GM23338 (cell line): Measurements from ENCODE around the gene PRDX3. TPM values are rescaled to one million over a fixed set of nuclear protein-coding genes. Genes with fewer than 3 reads are reported as not detected.

Experiments
- ATAC-seq: fragments of 200-7000 bp; cut with Tn5 transposase; 3 replicates; pipeline ENCODE4 v1.9.1; 2020
- DNase-seq: peaks from one replicate; pipeline ENCODE4 v3.0.0-alpha.2; 2015; ENCODE audit warnings: low spot score
- H2AFZ ChIP-seq: fragments of 200-600 bp; sonication (generic); 2 replicates; pipeline ENCODE4 v1.8.0; 2016; ENCODE audit warnings: antibody characterized with exemption, mild to moderate bottlenecking, moderate library complexity
- H3F3A ChIP-seq: fragments of 200-600 bp; sonication (generic); replicated peaks from 2 replicates; pipeline ENCODE4 v1.8.0; 2017; ENCODE audit warnings: antibody characterized with exemption, mixed run types, low read depth
- H3K27ac ChIP-seq: fragments of 200-600 bp; sonication (generic); 2 replicates; pipeline ENCODE4 v1.6.1; 2016; ENCODE audit warnings: low read depth
- H3K27me3 ChIP-seq: fragments of 200-600 bp; sonication (generic); 2 replicates; pipeline ENCODE4 v1.8.0; 2016; ENCODE audit warnings: mild to moderate bottlenecking, mixed run types, moderate library complexity; ENCODE audit not compliant: insufficient read depth
- H3K36me3 ChIP-seq: fragments of 200-600 bp; sonication (generic); 2 replicates; pipeline ENCODE4 v1.8.0; 2016; ENCODE audit warnings: mild to moderate bottlenecking; ENCODE audit not compliant: insufficient read depth
- H3K4me1 ChIP-seq: fragments of 200-600 bp; sonication (generic); 2 replicates; pipeline ENCODE4 v1.8.0; 2016; ENCODE audit warnings: mild to moderate bottlenecking, moderate library complexity; ENCODE audit not compliant: insufficient read depth
- H3K4me2 ChIP-seq: fragments of 200-600 bp; sonication (generic); 2 replicates; pipeline ENCODE4 v1.7.1; 2017; ENCODE audit warnings: mixed run types
- H3K4me3 ChIP-seq: fragments of 200-600 bp; sonication (generic); 2 replicates; pipeline ENCODE4 v1.6.1; 2016; ENCODE audit warnings: mixed run types
- H3K79me2 ChIP-seq: fragments of 200-600 bp; sonication (generic); replicated peaks from 2 replicates; pipeline ENCODE4 v1.8.0; 2017; ENCODE audit warnings: mild to moderate bottlenecking; ENCODE audit not compliant: insufficient read depth
- H3K9me2 ChIP-seq: fragments of 200-600 bp; sonication (generic); 2 replicates; pipeline ENCODE4 v1.8.0; 2017; ENCODE audit not compliant: insufficient read depth
- H4K20me1 ChIP-seq: fragments of 200-600 bp; sonication (generic); replicated peaks from 2 replicates; pipeline ENCODE4 v1.8.0; 2017; ENCODE audit warnings: mild to moderate bottlenecking; ENCODE audit not compliant: insufficient read depth
- H3K27ac Mint-ChIP-seq: 2 replicates; pipeline ENCODE4 v1.8.0; 2020; ENCODE audit warnings: inconsistent platforms, mild to moderate bottlenecking, moderate library complexity, mixed read lengths
- H3K27me3 Mint-ChIP-seq: 3 replicates; pipeline ENCODE4 v1.8.0; 2022; ENCODE audit warnings: low read depth, mild to moderate bottlenecking, moderate library complexity, mixed read lengths, inconsistent platforms; ENCODE audit not compliant: insufficient read depth, poor library complexity
- H3K36me3 Mint-ChIP-seq: 3 replicates; pipeline ENCODE4 v1.8.0; 2021; ENCODE audit warnings: low read depth, mild to moderate bottlenecking, inconsistent platforms, moderate library complexity, mixed read lengths
- H3K4me1 Mint-ChIP-seq: 3 replicates; pipeline ENCODE4 v1.8.0; 2020; ENCODE audit warnings: mild to moderate bottlenecking, inconsistent platforms, mixed read lengths
- H3K4me3 Mint-ChIP-seq: 3 replicates; pipeline ENCODE4 v1.8.0; 2021; ENCODE audit warnings: moderate library complexity, mild to moderate bottlenecking, inconsistent platforms, mixed read lengths
- H3K9me3 Mint-ChIP-seq: 3 replicates; pipeline ENCODE4 v1.8.0; 2020; ENCODE audit warnings: moderate library complexity, mild to moderate bottlenecking, inconsistent platforms, mixed read lengths
- CREB1 ChIP-seq: fragments of 250-450 bp; sonication (Bioruptor Pico); IDR thresholded peaks from 2 replicates; pipeline ENCODE4 v1.5.0; 2020; ENCODE audit warnings: low read depth, mild to moderate bottlenecking, moderate library complexity
- EZH2 ChIP-seq: fragments of 200-600 bp; sonication (generic); IDR thresholded peaks from one replicate; pipeline ENCODE4 v1.8.0; 2017; ENCODE audit warnings: antibody characterized with exemption, mild to moderate bottlenecking, low read depth; ENCODE audit not compliant: unreplicated experiment
- EZH2phosphoT487 ChIP-seq: fragments of 200-600 bp; sonication (generic); IDR thresholded peaks from one replicate; pipeline ENCODE4 v1.8.1; 2018; ENCODE audit warnings: antibody characterized with exemption; ENCODE audit not compliant: unreplicated experiment
- JUNB ChIP-seq: IDR thresholded peaks from one replicate; pipeline ENCODE4 v1.6.1; 2016; ENCODE audit warnings: antibody characterized with exemption; ENCODE audit not compliant: unreplicated experiment
- NANOG ChIP-seq: IDR thresholded peaks from 2 replicates; pipeline ENCODE4 v1.6.1; 2016; ENCODE audit warnings: antibody characterized with exemption, borderline replicate concordance
- POLR2AphosphoS5 ChIP-seq: IDR thresholded peaks from 2 replicates; pipeline ENCODE4 v1.6.1; 2016; ENCODE audit warnings: antibody characterized with exemption, low read depth
- REST ChIP-seq: IDR thresholded peaks from one replicate; pipeline ENCODE4 v1.6.1; 2018; ENCODE audit warnings: antibody characterized with exemption; ENCODE audit not compliant: unreplicated experiment
- STAT1 ChIP-seq: IDR thresholded peaks from one replicate; pipeline ENCODE4 v1.6.1; 2016; ENCODE audit warnings: antibody characterized with exemption; ENCODE audit not compliant: unreplicated experiment
- ZNF114 ChIP-seq: fragments of 250-450 bp; sonication (Bioruptor Pico); IDR thresholded peaks from 2 replicates; pipeline ENCODE4 v1.5.0; 2020; ENCODE audit warnings: mild to moderate bottlenecking, moderate library complexity
- ZNF331 ChIP-seq: fragments of 250-450 bp; sonication (Bioruptor Pico); IDR thresholded peaks from 2 replicates; pipeline ENCODE4 v1.5.0; 2020; ENCODE audit warnings: low read depth, mild to moderate bottlenecking, moderate library complexity
- polyA plus RNA-seq: library from polyadenylated mRNA; unstranded; fragments of >200 nt; fragmentation: Nextera tagmentation; extraction: Ambion mirVana; gene quantifications from 2 replicates; pipeline ENCODE4 v1.2.1, GENCODE V29; 2016
- total RNA-seq: library from RNA; depleted of rRNA; stranded (reverse); fragments of >200 nt; shearing (Covaris generic); gene quantifications from 2 replicates; pipeline ENCODE4 v1.2.3, GENCODE V29; 2014
- TF ChIP-seq, protein P1 (sequence below): IDR thresholded peaks from 2 replicates; pipeline ENCODE4 v1.6.1; 2016; ENCODE audit warnings: antibody characterized with exemption
- TF ChIP-seq, protein P2 (sequence below), 2 experiments: fragments of 200-600 bp in 1 of 2; sonication (generic) in 1 of 2; conservative IDR thresholded peaks; 2 replicates each; pipeline versions ENCODE4 v1.5.1 to v1.6.1; 2016 to 2017; ENCODE audit warnings: antibody characterized with exemption in 2 of 2, low read depth in 2 of 2, mild to moderate bottlenecking in 2 of 2, moderate library complexity in 1 of 2
- TF ChIP-seq, protein P3 (sequence below): fragments of 250-450 bp; sonication (Bioruptor Pico); IDR thresholded peaks from 2 replicates; pipeline ENCODE4 v1.5.0; 2020; ENCODE audit warnings: mild to moderate bottlenecking, moderate library complexity

PRDX3 gene
- total and polyA plus RNA-seq, 2 experiments from 2014 or later: 275 to 285 TPM

- DNase-seq (no peak), ATAC-seq (no peak)
- Histone ChIP-seq H2AFZ (no peak overlapping the region), H3K27me3 (no peaks in the 10 kb centered on the region), H3K79me2 (no peaks in the 10 kb centered on the region), H3K4me3 (no peak overlapping the region), H3F3A (no peaks in the 10 kb centered on the region), H3K36me3 (no peaks in the 10 kb centered on the region), H3K4me2 (no peak overlapping the region), H3K4me1 (no peaks in the 10 kb centered on the region), H4K20me1 (no peaks in the 10 kb centered on the region), H3K9me2 (no peaks in the 10 kb centered on the region), H3K27ac (no peak overlapping the region)
- Mint-ChIP-seq H3K27ac (no peak overlapping the region), H3K27me3 (peaks cover 1% of the 10 kb centered on the region), H3K9me3 (peaks cover 3% of the 10 kb centered on the region; the same call in 1 of the 3 replicates), H3K4me1 (no peaks in the 10 kb centered on the region), H3K36me3 (peaks cover 15% of the 10 kb centered on the region), H3K4me3 (no peak overlapping the region)
- TF ChIP-seq NANOG (no peak), EZH2 (no peak), JUNB (no peak), STAT1 (no peak), ZNF331 (no peak), ZNF114 (no peak), REST (no peak), CREB1 (CRISPR knock-in tag) (no peak), EZH2phosphoT487 (no peak), POLR2AphosphoS5 (no peak)
- TF ChIP-seq, protein P1, sequence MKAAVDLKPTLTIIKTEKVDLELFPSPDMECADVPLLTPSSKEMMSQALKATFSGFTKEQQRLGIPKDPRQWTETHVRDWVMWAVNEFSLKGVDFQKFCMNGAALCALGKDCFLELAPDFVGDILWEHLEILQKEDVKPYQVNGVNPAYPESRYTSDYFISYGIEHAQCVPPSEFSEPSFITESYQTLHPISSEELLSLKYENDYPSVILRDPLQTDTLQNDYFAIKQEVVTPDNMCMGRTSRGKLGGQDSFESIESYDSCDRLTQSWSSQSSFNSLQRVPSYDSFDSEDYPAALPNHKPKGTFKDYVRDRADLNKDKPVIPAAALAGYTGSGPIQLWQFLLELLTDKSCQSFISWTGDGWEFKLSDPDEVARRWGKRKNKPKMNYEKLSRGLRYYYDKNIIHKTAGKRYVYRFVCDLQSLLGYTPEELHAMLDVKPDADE: no peak
- TF ChIP-seq, protein P2, sequence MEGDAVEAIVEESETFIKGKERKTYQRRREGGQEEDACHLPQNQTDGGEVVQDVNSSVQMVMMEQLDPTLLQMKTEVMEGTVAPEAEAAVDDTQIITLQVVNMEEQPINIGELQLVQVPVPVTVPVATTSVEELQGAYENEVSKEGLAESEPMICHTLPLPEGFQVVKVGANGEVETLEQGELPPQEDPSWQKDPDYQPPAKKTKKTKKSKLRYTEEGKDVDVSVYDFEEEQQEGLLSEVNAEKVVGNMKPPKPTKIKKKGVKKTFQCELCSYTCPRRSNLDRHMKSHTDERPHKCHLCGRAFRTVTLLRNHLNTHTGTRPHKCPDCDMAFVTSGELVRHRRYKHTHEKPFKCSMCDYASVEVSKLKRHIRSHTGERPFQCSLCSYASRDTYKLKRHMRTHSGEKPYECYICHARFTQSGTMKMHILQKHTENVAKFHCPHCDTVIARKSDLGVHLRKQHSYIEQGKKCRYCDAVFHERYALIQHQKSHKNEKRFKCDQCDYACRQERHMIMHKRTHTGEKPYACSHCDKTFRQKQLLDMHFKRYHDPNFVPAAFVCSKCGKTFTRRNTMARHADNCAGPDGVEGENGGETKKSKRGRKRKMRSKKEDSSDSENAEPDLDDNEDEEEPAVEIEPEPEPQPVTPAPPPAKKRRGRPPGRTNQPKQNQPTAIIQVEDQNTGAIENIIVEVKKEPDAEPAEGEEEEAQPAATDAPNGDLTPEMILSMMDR (conservative IDR thresholded peaks at IDR 0.05; ENCODE audit: low read depth in 2 of 2): no peak
- TF ChIP-seq, protein P3, sequence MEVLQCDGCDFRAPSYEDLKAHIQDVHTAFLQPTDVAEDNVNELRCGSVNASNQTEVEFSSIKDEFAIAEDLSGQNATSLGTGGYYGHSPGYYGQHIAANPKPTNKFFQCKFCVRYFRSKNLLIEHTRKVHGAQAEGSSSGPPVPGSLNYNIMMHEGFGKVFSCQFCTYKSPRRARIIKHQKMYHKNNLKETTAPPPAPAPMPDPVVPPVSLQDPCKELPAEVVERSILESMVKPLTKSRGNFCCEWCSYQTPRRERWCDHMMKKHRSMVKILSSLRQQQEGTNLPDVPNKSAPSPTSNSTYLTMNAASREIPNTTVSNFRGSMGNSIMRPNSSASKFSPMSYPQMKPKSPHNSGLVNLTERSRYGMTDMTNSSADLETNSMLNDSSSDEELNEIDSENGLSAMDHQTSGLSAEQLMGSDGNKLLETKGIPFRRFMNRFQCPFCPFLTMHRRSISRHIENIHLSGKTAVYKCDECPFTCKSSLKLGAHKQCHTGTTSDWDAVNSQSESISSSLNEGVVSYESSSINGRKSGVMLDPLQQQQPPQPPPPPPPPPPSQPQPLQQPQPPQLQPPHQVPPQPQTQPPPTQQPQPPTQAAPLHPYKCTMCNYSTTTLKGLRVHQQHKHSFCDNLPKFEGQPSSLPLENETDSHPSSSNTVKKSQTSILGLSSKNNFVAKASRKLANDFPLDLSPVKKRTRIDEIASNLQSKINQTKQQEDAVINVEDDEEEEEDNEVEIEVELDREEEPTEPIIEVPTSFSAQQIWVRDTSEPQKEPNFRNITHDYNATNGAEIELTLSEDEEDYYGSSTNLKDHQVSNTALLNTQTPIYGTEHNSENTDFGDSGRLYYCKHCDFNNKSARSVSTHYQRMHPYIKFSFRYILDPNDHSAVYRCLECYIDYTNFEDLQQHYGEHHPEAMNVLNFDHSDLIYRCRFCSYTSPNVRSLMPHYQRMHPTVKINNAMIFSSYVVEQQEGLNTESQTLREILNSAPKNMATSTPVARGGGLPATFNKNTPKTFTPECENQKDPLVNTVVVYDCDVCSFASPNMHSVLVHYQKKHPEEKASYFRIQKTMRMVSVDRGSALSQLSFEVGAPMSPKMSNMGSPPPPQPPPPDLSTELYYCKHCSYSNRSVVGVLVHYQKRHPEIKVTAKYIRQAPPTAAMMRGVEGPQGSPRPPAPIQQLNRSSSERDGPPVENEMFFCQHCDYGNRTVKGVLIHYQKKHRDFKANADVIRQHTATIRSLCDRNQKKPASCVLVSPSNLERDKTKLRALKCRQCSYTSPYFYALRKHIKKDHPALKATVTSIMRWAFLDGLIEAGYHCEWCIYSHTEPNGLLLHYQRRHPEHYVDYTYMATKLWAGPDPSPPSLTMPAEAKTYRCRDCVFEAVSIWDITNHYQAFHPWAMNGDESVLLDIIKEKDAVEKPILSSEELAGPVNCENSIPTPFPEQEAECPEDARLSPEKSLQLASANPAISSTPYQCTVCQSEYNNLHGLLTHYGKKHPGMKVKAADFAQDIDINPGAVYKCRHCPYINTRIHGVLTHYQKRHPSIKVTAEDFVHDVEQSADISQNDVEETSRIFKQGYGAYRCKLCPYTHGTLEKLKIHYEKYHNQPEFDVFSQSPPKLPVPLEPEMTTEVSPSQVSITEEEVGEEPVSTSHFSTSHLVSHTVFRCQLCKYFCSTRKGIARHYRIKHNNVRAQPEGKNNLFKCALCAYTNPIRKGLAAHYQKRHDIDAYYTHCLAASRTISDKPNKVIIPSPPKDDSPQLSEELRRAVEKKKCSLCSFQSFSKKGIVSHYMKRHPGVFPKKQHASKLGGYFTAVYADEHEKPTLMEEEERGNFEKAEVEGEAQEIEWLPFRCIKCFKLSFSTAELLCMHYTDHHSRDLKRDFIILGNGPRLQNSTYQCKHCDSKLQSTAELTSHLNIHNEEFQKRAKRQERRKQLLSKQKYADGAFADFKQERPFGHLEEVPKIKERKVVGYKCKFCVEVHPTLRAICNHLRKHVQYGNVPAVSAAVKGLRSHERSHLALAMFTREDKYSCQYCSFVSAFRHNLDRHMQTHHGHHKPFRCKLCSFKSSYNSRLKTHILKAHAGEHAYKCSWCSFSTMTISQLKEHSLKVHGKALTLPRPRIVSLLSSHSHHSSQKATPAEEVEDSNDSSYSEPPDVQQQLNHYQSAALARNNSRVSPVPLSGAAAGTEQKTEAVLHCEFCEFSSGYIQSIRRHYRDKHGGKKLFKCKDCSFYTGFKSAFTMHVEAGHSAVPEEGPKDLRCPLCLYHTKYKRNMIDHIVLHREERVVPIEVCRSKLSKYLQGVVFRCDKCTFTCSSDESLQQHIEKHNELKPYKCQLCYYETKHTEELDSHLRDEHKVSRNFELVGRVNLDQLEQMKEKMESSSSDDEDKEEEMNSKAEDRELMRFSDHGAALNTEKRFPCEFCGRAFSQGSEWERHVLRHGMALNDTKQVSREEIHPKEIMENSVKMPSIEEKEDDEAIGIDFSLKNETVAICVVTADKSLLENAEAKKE (CRISPR knock-in tag): no peak
These were observed 35.0 kb downstream of the PRDX3 start for GRCh38 chr10:119143657-119144056.
